ENCODE results near the gene SPOUT1.

The SPOUT1 gene

DNA sequence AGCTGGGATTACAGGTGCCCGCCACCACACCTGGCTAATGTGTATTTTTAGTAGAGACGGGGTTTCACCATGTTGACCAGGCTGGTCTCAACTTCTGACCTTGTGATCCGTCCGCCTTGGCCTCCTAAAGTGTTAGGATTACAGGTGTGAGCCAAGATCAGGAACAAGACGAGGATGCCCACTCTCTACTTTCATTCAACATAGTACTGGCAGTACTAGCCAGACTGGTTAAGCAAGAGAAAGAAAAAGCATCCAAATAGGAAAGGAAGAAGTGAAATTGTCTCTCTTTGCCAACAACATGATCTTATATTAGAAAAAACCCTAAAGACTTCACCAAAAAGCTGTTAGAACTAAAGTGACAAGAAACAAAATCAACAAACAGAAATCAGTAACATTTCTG, 18.7 kb downstream of the SPOUT1 start:
- no peak for DNase-seq (ENCODE audit: low read depth, low spot score)
- no peak overlapping the region for H3K4me3 ChIP-seq (ENCODE audit: low read depth, low read length)
- TF ChIP-seq, protein P1, sequence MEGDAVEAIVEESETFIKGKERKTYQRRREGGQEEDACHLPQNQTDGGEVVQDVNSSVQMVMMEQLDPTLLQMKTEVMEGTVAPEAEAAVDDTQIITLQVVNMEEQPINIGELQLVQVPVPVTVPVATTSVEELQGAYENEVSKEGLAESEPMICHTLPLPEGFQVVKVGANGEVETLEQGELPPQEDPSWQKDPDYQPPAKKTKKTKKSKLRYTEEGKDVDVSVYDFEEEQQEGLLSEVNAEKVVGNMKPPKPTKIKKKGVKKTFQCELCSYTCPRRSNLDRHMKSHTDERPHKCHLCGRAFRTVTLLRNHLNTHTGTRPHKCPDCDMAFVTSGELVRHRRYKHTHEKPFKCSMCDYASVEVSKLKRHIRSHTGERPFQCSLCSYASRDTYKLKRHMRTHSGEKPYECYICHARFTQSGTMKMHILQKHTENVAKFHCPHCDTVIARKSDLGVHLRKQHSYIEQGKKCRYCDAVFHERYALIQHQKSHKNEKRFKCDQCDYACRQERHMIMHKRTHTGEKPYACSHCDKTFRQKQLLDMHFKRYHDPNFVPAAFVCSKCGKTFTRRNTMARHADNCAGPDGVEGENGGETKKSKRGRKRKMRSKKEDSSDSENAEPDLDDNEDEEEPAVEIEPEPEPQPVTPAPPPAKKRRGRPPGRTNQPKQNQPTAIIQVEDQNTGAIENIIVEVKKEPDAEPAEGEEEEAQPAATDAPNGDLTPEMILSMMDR (IDR thresholded peaks at IDR 0.05; ENCODE audit: insufficient read depth, low read length, missing control alignments): no peak
- ChIA-PET POLR2A (no interaction called here), CTCF (interaction anchor here (1.0 to 2.1 kb wide), 4 partner anchors 8 to 176 kb away, joined by 3 to 14 read pairs (median 4); partner anchors contain the start of gene ENDOG)

DNA sequence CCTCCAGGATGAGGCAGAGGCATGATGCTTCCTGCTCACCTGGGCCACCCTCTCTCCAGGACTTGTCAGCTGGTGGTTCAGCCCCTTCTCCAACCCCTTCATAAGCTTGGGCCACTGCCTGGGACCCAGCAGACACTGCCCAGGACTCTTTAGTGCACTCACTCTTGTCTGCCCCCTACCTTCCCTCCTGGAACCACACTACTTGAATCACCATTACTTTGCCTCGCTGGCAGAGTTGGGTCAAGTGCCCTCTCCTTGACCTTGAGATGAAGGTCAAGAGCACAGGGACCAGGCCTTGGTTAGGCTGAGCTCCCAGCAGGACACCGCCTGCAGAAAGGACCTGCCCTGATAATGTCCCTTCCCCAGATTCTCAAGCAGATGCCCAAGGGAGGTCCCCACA, 19.8 kb downstream of the SPOUT1 start:
- DNase-seq (ENCODE audit: low read depth, low spot score): no peak
- ChIA-PET CTCF (interaction anchor here (1.0 to 2.1 kb wide), 3 partner anchors 9 to 77 kb away, joined by 3 to 14 read pairs (median 4); partner anchors contain the start of gene ENDOG), POLR2A (no interaction called here)
- H3K4me3 ChIP-seq (ENCODE audit: low read depth, low read length): no peak overlapping the region
- TF ChIP-seq, protein P1 (IDR thresholded peaks at IDR 0.05; ENCODE audit: insufficient read depth, low read length, missing control alignments): no peak

DNA sequence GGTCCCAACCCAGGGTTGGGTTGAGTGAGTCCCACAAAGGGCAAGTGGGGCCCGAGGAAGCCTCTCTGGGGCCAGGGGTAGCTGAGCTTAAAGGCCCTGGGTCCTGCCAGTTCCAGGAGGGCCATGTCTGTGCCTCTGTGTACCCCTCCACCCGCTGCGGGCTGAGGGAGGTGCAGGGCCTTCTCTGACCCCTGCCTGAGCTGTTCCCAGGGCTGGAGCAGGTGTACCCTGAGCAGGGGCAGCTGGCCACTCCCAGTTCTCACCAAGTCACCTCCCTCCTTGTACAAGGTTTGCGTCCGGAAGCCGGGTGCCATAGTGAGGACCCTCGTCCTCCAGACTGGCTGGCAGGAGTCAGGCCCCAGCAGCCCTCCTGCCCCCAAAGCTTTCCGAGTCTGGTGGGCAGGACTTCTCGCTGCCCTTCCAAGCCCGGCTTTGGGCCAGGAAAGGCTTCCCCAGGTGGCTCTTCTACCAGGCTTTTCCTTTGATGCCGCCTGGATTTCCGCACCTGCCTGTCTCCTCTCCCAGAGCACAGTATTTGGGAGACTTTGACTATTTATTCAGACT, 20.5 kb downstream of the SPOUT1 start:
- ChIA-PET CTCF (interaction anchor here (2.1 kb wide), 1 partner anchor 9 kb away, joined by 14 read pairs; the partner anchor contains the start of gene ENDOG), POLR2A (interaction anchor here (0.9 kb wide), 1 partner anchor 9 kb away, joined by 3 read pairs; the partner anchor contains the start of gene ENDOG)
- no peak for DNase-seq (ENCODE audit: low read depth, low spot score)
- TF ChIP-seq, protein P1 (IDR thresholded peaks at IDR 0.05; ENCODE audit: insufficient read depth, low read length, missing control alignments): no peak
- no peak overlapping the region for H3K4me3 ChIP-seq (ENCODE audit: low read depth, low read length)

DNA sequence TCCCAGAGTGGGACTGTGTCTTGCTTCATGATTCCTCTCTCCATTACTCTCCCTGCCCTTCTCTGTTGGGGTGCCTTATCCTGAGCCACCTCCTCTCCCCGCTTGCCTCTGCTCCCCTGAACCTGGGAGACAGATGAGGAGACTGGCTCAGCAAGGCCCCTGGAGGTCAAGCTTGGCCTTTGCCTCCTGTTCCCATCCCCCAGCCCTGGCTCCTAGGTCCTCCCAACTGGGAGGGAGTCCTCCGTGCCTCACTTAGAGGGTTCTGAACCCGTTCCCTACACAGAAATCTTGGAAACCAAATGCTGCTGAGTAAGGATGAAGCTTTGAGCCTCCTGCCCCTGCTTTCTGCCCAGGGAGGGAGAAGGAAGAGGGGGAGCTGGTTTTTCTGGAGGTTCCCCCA, 21.1 kb downstream of the SPOUT1 start:
- H3K4me3 ChIP-seq (ENCODE audit: low read depth, low read length): no peak overlapping the region
- ChIA-PET POLR2A (interaction anchor here (0.9 kb wide), 1 partner anchor 10 kb away, joined by 3 read pairs; the partner anchor contains the start of gene ENDOG), CTCF (interaction anchor here (2.1 to 2.5 kb wide), 2 partner anchors 10 kb away, joined by 13 to 14 read pairs; partner anchors contain the start of gene ENDOG)
- DNase-seq (ENCODE audit: low read depth, low spot score): no peak
- TF ChIP-seq, protein P1 (IDR thresholded peaks at IDR 0.05; ENCODE audit: insufficient read depth, low read length, missing control alignments): no peak

DNA sequence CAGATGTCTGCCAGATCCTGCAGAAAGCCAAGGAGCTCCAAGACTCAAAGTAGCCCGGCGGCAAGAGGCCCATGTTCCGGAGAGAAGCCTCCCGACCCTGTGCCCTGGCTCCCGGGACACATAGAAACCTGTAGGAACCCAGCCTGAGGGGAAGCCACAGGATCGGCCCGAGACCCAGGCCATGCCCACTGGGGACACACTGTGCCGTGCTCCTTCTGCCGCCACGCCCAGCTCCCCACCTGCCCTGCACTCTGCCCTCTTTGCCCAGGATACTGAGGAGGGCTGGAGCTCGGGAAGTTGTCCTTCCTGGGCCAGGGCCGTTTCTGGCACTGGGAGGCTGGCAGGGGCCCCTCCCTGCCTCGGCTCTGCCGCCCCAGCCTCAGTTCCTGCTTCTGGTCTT, 21.8 kb downstream of the SPOUT1 start:
- TF ChIP-seq, protein P1 (IDR thresholded peaks at IDR 0.05; ENCODE audit: insufficient read depth, low read length, missing control alignments): no peak
- H3K4me3 ChIP-seq (ENCODE audit: low read depth, low read length): no peak overlapping the region
- ChIA-PET POLR2A (no interaction called here), CTCF (interaction anchor here (2.5 kb wide), 1 partner anchor 10 kb away, joined by 13 read pairs; the partner anchor contains the start of gene ENDOG)
- DNase-seq (ENCODE audit: low read depth, low spot score): no peak

DNA sequence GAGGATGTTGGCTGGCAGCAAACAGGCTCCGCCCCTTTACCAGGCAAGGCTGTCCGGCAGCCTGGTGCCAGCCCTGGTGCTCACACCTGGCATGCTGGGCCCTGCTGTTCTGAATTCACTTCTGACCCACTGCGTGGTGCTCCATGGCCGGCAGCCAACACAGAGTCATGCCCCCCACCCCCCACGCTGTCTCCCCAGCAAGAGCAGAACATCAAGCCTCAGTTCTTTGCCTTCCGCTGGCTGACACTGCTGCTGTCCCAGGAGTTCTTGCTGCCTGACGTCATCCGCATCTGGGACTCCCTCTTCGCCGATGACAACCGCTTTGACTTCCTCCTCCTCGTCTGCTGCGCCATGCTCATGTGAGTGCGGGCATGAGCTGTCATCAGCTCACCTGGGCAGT, 23.9 kb downstream of the SPOUT1 start:
- DNase-seq (ENCODE audit: low read depth, low spot score): no peak
- CTCF ChIA-PET: interaction anchor here (3.6 kb wide), 1 partner anchor 13 kb away, joined by 26 read pairs; the partner anchor contains the start of gene ENDOG
- H3K4me3 ChIP-seq (ENCODE audit: low read depth, low read length): no peak overlapping the region
- POLR2A ChIA-PET: no interaction called here
- TF ChIP-seq, protein P1 (IDR thresholded peaks at IDR 0.05; ENCODE audit: insufficient read depth, low read length, missing control alignments): no peak

All from AG04449 (cell line).